Sigmoid colon (tissue), 7 donors: Measurements from ENCODE around the gene CHI3L1. TPM values are rescaled to one million over a fixed set of nuclear protein-coding genes. Genes with fewer than 3 reads are reported as not detected.
A peak's percentile ranks its signal among the peaks of the same experiment; 100 is the strongest.

Source experiments
- DNase-seq: peaks from one replicate; pipeline ENCODE4 v3.0.0-alpha.2; 2019
- H3K27ac ChIP-seq, 4 donors: fragments of 200-600 bp; sonication (generic); one replicate each; pipeline ENCODE4 v1.5.1; 2016 to 2019; ENCODE audit warnings: mild to moderate bottlenecking in 1 of 4
- H3K27me3 ChIP-seq, 3 donors: fragments of 200-600 bp; sonication (generic); one replicate each; pipeline ENCODE4 v1.5.1; 2019; ENCODE audit warnings: mild to moderate bottlenecking in 1 of 3
- H3K36me3 ChIP-seq, 4 donors: fragments of 200-600 bp; sonication (generic); one replicate each; pipeline ENCODE4 v1.5.1; 2016 to 2019
- H3K4me1 ChIP-seq, 4 donors: fragments of 200-600 bp; sonication (generic); one replicate each; pipeline ENCODE4 v1.5.1; 2017 to 2019
- H3K4me3 ChIP-seq, 4 donors: fragments of 200-600 bp; sonication (generic); one replicate each; pipeline ENCODE4 v1.5.1; 2017 to 2019; ENCODE audit warnings: mild to moderate bottlenecking in 2 of 4, moderate library complexity in 1 of 4
- H3K9me3 ChIP-seq, 4 donors: fragments of 200-600 bp in 3 of 4; sonication (generic) in 3 of 4; one replicate each; pipeline versions ENCODE4 v1.5.1 to v1.6.1; 2013 to 2019
- EP300 ChIP-seq, 4 donors: sonication (generic); formaldehyde crosslinking; IDR thresholded peaks; one replicate each; pipeline ENCODE4 v1.6.1; 2017; ENCODE audit warnings: antibody characterized with exemption in 4 of 4
- POLR2A ChIP-seq, 2 donors: fragments of 450-650 bp; IDR thresholded peaks; one replicate each; pipeline ENCODE4 v1.6.1; 2016; ENCODE audit warnings: antibody characterized with exemption in 2 of 2, mild to moderate bottlenecking in 2 of 2, moderate library complexity in 2 of 2
- POLR2AphosphoS5 ChIP-seq, 4 donors: sonication (generic); formaldehyde crosslinking; IDR thresholded peaks; one replicate each; pipeline ENCODE4 v1.6.1; 2017; ENCODE audit warnings: antibody characterized with exemption in 4 of 4
- WGBS, 2 donors: extraction: QIAGEN DNeasy Blood & Tissue Kit; methylation state at CpG; one replicate each; pipeline ENCODE4 v1.1.7; 2013; 5-methylcytosine and 5-hydroxymethylcytosine counted together
- intact Hi-C: fragments of 100-400 bp; cut with DNase I; formaldehyde crosslinking; loops from one replicate; pipeline ENCODE4 v1.15.1; 2023
- polyA plus RNA-seq, 3 donors: library from polyadenylated mRNA; stranded (reverse); fragments of 200-250 nt; gene quantifications; one replicate each; pipeline ENCODE4 v1.2.3, GENCODE V29; 2013
- total RNA-seq, 4 donors: library from RNA; depleted of rRNA; stranded (reverse); fragments of >200 nt; gene quantifications; one replicate each; pipeline ENCODE4 v1.1.0, GENCODE V29; 2016
- TF ChIP-seq, protein P1 (sequence below), 4 experiments: fragments of 450-650 bp in 3 of 4; fragments of 200-600 bp in 1 of 4; IDR thresholded peaks; one replicate each; pipeline ENCODE4 v1.5.1; 2016 to 2019; ENCODE audit warnings: antibody characterized with exemption in 4 of 4, mild to moderate bottlenecking in 3 of 4, moderate library complexity in 2 of 4
- donor health status: healthy with polysubstance abuse.
- donor health status: Bipolar disorder and iron deficiency.
- donor health status: healthy.

CHI3L1 gene
- total and polyA plus RNA-seq, 7 donors, result 1.2 to 28.8 (median 3.7) TPM; not detected in 1

DNA sequence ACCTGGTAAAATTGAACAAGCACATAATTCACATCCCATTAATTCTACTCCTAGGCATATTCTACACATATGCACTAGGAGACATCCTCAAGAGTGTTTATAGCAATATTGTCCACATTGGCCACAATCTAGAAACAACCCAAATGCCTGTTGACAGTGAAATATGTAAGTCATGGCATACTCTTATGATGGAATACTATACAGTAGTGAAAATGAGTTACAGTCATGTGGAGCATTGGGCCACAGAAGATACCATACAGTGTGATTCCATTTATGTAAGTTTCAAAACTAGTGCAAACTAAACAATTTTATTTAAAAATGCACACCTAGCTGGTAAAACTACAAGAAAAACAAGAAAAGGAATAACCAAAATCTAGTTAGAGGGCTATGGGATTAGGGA, 23.8 kb upstream of the CHI3L1 start:
- no peak for DNase-seq
- Histone ChIP-seq H3K4me1 (no peaks in the 10 kb centered on the region), H3K27ac (no peak overlapping the region), H3K27me3 (no peaks in the 10 kb centered on the region), H3K36me3 (no peaks in the 10 kb centered on the region), H3K9me3 (no peaks in the 10 kb centered on the region), H3K4me3 (no peak overlapping the region)
- TF ChIP-seq, protein P1, sequence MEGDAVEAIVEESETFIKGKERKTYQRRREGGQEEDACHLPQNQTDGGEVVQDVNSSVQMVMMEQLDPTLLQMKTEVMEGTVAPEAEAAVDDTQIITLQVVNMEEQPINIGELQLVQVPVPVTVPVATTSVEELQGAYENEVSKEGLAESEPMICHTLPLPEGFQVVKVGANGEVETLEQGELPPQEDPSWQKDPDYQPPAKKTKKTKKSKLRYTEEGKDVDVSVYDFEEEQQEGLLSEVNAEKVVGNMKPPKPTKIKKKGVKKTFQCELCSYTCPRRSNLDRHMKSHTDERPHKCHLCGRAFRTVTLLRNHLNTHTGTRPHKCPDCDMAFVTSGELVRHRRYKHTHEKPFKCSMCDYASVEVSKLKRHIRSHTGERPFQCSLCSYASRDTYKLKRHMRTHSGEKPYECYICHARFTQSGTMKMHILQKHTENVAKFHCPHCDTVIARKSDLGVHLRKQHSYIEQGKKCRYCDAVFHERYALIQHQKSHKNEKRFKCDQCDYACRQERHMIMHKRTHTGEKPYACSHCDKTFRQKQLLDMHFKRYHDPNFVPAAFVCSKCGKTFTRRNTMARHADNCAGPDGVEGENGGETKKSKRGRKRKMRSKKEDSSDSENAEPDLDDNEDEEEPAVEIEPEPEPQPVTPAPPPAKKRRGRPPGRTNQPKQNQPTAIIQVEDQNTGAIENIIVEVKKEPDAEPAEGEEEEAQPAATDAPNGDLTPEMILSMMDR (IDR thresholded peaks at IDR 0.05), result no peak
- no peak for TF ChIP-seq EP300 (IDR thresholded peaks at IDR 0.05)
- intact Hi-C loops, result no loop called here

DNA sequence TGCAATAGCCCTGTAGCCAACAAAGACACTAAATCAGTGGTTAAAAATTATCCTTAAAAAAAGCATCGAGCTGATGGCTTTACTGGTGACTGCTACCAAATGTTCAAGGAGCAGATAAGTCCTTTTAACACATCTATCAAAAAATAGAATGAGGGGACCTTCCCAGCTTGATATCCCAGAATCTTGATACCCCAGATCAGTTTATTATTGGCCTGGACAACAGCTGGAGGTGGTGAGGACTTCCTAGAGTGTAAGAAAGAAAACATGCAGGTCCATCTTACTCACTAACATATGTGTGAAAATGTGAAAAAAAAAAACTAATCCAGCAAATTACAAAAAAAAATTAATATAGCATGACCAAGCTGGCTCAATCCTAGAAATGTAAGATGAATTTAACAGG, 21.7 kb upstream of the CHI3L1 start:
- H3K27me3 ChIP-seq, result no peaks in the 10 kb centered on the region
- intact Hi-C loops, result no loop called here
- H3K27ac ChIP-seq, result no peak overlapping the region
- WGBS, 2 donors, result 51 to 81% methylated on average over 1 of the region's 1 CpG
- H3K4me3 ChIP-seq, result no peak overlapping the region
- H3K36me3 ChIP-seq, result no peaks in the 10 kb centered on the region
- DNase-seq, result no peak
- no peaks in the 10 kb centered on the region for H3K4me1 ChIP-seq
- H3K9me3 ChIP-seq, result no peaks in the 10 kb centered on the region
- TF ChIP-seq POLR2AphosphoS5 (IDR thresholded peaks at IDR 0.05) (no peak), EP300 (IDR thresholded peaks at IDR 0.05) (no peak), POLR2A (IDR thresholded peaks at IDR 0.05) (no peak)
- TF ChIP-seq, protein P1 (IDR thresholded peaks at IDR 0.05), result no peak

DNA sequence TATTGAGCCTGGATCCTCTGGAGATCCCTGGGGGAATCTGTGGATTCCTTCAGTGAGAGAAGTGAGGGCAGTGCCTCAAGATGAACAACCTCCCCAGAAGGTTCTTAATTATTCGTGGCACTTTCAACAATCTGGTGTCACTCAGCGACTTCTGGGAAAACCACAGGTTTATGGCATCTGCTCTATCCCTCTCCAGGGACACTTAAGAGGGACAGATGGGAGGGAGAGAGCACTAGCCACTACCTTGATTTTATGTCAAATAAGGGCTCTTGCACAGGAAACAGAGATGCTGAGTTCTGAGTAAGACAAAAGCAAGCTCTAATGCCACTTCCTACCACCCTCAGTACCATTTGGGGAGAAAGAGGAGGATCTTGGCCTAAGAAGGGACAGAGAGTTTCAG, 21.2 kb upstream of the CHI3L1 start:
- WGBS, 2 donors, result 62 to 66% methylated on average over 2 of the region's 2 CpGs
- no peaks in the 10 kb centered on the region for H3K4me1 ChIP-seq

DNA sequence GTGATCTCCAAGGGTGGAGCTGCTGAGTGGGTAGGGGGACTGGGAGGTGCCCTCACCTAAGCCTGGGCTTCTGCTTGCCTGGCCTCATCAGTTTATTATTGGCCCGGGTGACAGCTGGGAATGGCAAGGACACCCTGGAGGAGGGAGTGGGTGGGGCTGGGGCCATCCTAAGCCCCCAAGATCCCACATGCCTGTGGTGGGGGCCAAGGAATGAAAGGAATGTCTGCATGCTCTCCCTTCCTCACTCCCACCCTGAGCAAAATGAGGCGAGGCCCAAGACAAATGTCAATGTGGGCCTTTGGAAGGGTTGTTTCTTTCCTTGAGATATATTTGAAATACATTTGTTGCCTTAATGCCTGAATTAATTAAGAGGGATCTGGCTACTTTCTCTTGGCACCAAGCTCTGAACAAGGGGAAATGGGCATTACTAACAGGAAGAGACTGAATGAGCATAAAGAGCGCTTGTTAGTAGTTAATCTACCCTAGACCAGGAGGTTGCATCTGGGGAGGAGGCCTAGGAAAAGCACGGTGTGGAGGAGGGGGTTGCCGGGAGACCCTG, 19.7 kb upstream of the CHI3L1 start:
- Histone ChIP-seq H3K9me3 (no peaks in the 10 kb centered on the region), H3K27ac (no peak overlapping the region), H3K4me1 (no peaks in the 10 kb centered on the region), H3K36me3 (no peaks in the 10 kb centered on the region), H3K4me3 (no peak overlapping the region), H3K27me3 (no peaks in the 10 kb centered on the region)
- intact Hi-C loops, result no loop called here
- peak; percentile 38 for DNase-seq
- WGBS, 2 donors, result 82 to 92% methylated on average over 5 of the region's 5 CpGs
- TF ChIP-seq, protein P1 (IDR thresholded peaks at IDR 0.05), result no peak
- TF ChIP-seq POLR2AphosphoS5 (IDR thresholded peaks at IDR 0.05), result no peak
- TF ChIP-seq EP300 (IDR thresholded peaks at IDR 0.05), result no peak
- no peak for TF ChIP-seq POLR2A (IDR thresholded peaks at IDR 0.05)

More for the DNA sequence above, 21.2 kb upstream of the CHI3L1 start:
- intact Hi-C loops, result no loop called here
- TF ChIP-seq, protein P1 (IDR thresholded peaks at IDR 0.05), result no peak
- TF ChIP-seq EP300 (IDR thresholded peaks at IDR 0.05), result no peak
- no peak for TF ChIP-seq POLR2AphosphoS5 (IDR thresholded peaks at IDR 0.05)
- no peak for TF ChIP-seq POLR2A (IDR thresholded peaks at IDR 0.05)
- Histone ChIP-seq H3K27ac (no peak overlapping the region), H3K36me3 (no peaks in the 10 kb centered on the region), H3K9me3 (no peaks in the 10 kb centered on the region), H3K27me3 (no peaks in the 10 kb centered on the region), H3K4me3 (no peak overlapping the region)
- DNase-seq, result no peak

DNA sequence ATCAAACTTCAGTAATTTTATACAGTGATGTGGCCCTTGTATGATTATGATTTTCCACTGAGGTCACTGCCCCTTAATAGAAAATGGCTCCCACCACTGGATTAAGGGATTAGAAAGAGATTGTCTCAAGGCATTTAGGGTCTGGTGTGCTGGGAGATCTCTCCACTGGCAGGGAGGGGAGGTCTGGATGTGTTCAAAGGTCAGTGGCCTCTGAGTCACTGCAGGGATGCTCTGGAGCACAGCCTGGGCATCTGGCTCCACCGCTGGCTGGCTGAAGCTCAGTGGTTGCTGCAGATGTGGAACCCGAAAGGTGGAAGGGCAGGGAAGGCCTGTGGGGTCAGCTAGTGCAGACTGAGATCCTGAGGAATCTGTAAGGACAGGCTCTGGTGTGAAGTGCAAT, 18.3 kb upstream of the CHI3L1 start:
- peak; percentile 35 for DNase-seq
- no peak overlapping the region for H3K27ac ChIP-seq
- no peaks in the 10 kb centered on the region for H3K36me3 ChIP-seq
- H3K4me3 ChIP-seq, result no peak overlapping the region
- 75 to 80% methylated on average over 2 of the region's 2 CpGs for WGBS, 2 donors
- intact Hi-C loops, result no loop called here
- no peaks in the 10 kb centered on the region for H3K9me3 ChIP-seq
- H3K27me3 ChIP-seq, result no peaks in the 10 kb centered on the region
- no peak for TF ChIP-seq POLR2A (IDR thresholded peaks at IDR 0.05)
- no peak for TF ChIP-seq EP300 (IDR thresholded peaks at IDR 0.05)
- TF ChIP-seq, protein P1 (IDR thresholded peaks at IDR 0.05), result no peak
- H3K4me1 ChIP-seq, result no peaks in the 10 kb centered on the region
